ENCODE measurements around the gene MGLL.

The MGLL gene

GRCh38 chr3:127647166-127647844 lies 175.0 kb downstream of the MGLL start:
- no peaks in the 10 kb centered on the region for H3K36me3 ChIP-seq (ENCODE audit: control insufficient read depth, insufficient read depth, low read length)
- no peaks in the 10 kb centered on the region for H3K9me3 ChIP-seq (ENCODE audit: control insufficient read depth, insufficient read depth, low read length)
- H3K27me3 ChIP-seq (ENCODE audit: control insufficient read depth, insufficient read depth, low read length): no peaks in the 10 kb centered on the region
- peaks cover 6% of the 10 kb centered on the region for H3K4me1 ChIP-seq (ENCODE audit: control insufficient read depth, insufficient read depth, low read length)
- no peak overlapping the region for H3K9ac ChIP-seq (ENCODE audit: low read depth, low read length)
- H3K4me3 ChIP-seq (ENCODE audit: low read depth, low read length): no peak overlapping the region

- H3K4me3 ChIP-seq (ENCODE audit: low read depth, low read length): no peak overlapping the region
- no peaks in the 10 kb centered on the region for H3K27me3 ChIP-seq (ENCODE audit: control insufficient read depth, insufficient read depth, low read length)
- H3K9me3 ChIP-seq (ENCODE audit: control insufficient read depth, insufficient read depth, low read length): no peaks in the 10 kb centered on the region
- H3K4me1 ChIP-seq (ENCODE audit: control insufficient read depth, insufficient read depth, low read length): peaks cover 6% of the 10 kb centered on the region
- H3K9ac ChIP-seq (ENCODE audit: low read depth, low read length): no peak overlapping the region
- H3K36me3 ChIP-seq (ENCODE audit: control insufficient read depth, insufficient read depth, low read length): no peaks in the 10 kb centered on the region
These were observed 175.7 kb downstream of the MGLL start for GRCh38 chr3:127646501-127647046.

DNA sequence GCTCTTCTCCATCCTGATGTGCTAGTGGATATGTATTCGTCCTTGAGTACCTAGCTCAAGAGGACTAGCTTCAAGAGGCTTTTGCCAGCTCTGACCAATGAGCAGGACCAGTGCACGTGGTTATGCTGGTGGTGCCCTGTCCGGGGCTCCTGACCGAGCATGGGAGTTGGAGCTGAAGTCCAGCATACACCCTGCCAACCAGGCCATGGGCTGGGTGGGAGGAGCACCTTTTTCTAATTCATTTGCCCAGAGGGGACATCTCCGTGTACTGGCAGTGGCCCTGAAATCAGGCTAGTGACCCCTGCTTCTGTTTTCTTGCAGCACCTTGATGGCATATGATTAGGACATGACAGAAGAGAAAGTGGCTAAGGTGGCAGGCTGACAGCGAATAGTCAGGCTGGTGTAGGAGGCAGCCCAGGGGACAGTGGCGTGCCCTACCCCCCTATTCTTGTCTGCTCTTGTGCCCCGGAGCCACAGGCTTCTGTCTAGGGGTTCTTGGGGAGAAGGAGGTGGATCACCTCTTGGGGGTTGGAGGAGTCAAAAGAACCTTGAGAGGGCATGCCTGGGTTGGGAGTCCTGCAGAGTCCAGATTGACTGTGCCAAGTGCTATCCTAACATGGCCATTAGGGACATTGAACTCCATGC lies 176.8 kb downstream of the MGLL start:
- Histone ChIP-seq H3K36me3 (ENCODE audit: control insufficient read depth, insufficient read depth, low read length) (no peaks in the 10 kb centered on the region), H3K9ac (ENCODE audit: low read depth, low read length) (no peak overlapping the region), H3K9me3 (ENCODE audit: control insufficient read depth, insufficient read depth, low read length) (no peaks in the 10 kb centered on the region), H3K4me3 (ENCODE audit: low read depth, low read length) (no peak overlapping the region), H3K4me1 (ENCODE audit: control insufficient read depth, insufficient read depth, low read length) (peaks cover 6% of the 10 kb centered on the region), H3K27me3 (ENCODE audit: control insufficient read depth, insufficient read depth, low read length) (no peaks in the 10 kb centered on the region)

- H3K4me3 ChIP-seq (ENCODE audit: low read depth, low read length): no peak overlapping the region
- no peaks in the 10 kb centered on the region for H3K9me3 ChIP-seq (ENCODE audit: control insufficient read depth, insufficient read depth, low read length)
- no peaks in the 10 kb centered on the region for H3K36me3 ChIP-seq (ENCODE audit: control insufficient read depth, insufficient read depth, low read length)
These were observed 177.5 kb downstream of the MGLL start for GRCh38 chr3:127644641-127645370.

DNA sequence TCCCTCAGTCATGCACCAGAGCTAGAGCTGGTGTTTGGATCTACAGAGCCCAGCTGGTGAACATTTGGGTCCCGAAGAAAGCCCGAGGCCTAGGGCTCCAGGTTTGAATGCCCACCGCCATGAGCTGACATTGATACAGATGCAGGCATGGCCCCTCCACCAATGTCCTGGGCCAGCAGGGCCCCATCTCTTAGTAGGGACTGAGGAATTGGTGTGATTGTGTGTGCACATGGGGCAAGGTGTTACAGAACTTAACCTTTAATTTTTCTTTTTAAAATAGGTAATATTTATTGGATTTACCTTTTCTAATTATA lies 182.3 kb downstream of the MGLL start:
- Histone ChIP-seq H3K36me3 (ENCODE audit: control insufficient read depth, insufficient read depth, low read length) (no peaks in the 10 kb centered on the region), H3K4me1 (ENCODE audit: control insufficient read depth, insufficient read depth, low read length) (peaks cover 6% of the 10 kb centered on the region), H3K9me3 (ENCODE audit: control insufficient read depth, insufficient read depth, low read length) (no peaks in the 10 kb centered on the region), H3K9ac (ENCODE audit: low read depth, low read length) (no peak overlapping the region), H3K4me3 (ENCODE audit: low read depth, low read length) (no peak overlapping the region), H3K27me3 (ENCODE audit: control insufficient read depth, insufficient read depth, low read length) (no peaks in the 10 kb centered on the region)

More at GRCh38 chr3:127644641-127645370, 177.5 kb downstream of the MGLL start:
- peaks cover 6% of the 10 kb centered on the region for H3K4me1 ChIP-seq (ENCODE audit: control insufficient read depth, insufficient read depth, low read length)
- H3K27me3 ChIP-seq (ENCODE audit: control insufficient read depth, insufficient read depth, low read length): no peaks in the 10 kb centered on the region
- no peak overlapping the region for H3K9ac ChIP-seq (ENCODE audit: low read depth, low read length)

DNA sequence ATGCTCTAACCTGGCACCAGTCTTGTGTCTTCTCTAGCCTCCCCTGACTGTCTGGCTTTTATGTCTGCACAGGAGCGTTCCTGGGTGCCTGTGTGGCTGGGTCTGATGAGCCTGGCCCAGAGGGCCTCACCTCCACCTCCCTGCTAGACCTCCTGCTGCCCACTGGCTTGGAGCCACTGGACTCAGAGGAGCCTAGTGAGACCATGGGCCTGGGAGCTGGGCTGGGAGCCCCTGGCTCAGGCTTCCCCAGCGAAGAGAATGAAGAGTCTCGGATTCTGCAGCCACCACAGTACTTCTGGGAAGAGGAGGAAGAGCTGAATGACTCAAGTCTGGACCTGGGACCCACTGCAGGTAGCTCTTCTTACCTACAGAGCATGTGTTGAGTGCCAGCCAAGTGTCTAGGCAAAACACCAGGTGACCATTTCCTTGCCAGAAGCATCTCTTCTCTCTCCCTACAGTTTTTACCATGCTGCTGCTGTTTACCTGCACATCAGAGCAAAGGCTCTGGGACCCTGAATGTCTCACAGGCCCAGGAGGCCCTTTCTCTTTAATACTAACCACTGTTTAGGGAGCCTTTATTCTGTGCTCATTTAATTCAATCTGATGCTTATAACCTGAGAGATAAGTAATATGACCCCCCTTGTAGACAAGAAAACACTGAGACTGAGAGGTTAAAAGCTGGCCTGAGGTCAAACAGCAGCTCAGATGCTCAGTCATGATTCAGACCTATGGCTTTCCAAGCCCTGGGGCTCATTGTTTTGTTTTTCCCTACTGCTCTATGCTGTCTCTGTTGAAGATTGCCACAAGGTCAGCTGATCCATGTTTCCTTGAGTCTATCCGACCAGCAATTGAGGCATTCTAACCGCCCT lies 182.9 kb downstream of the MGLL start:
- Histone ChIP-seq H3K27me3 (ENCODE audit: control insufficient read depth, insufficient read depth, low read length) (no peaks in the 10 kb centered on the region), H3K4me3 (ENCODE audit: low read depth, low read length) (no peak overlapping the region), H3K36me3 (ENCODE audit: control insufficient read depth, insufficient read depth, low read length) (no peaks in the 10 kb centered on the region), H3K9me3 (ENCODE audit: control insufficient read depth, insufficient read depth, low read length) (no peaks in the 10 kb centered on the region), H3K4me1 (ENCODE audit: control insufficient read depth, insufficient read depth, low read length) (peaks cover 3% of the 10 kb centered on the region), H3K9ac (ENCODE audit: low read depth, low read length) (no peak overlapping the region)

Measured in iPS-15b (cell line).